Measurements from ENCODE around the gene CREB3.

DNA sequence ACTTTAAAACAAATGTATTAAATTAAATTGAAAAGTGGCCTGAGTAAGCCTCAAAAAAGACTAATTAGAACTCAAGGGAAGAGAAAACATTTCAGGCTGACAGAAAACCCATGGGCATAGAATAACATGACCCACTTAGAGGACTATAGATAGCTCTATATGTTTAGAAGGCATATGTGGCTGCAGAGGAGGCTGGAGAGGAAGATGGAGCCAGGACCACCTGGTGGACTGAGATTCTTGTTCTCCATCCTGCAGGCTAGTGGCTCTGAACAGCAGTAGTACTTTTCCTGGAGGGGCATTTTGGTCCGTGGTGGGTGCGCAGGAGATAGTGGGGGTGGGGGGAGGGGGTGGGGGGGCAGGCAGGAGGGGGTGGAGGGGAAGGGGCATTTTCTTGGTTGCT lies 48.6 kb downstream of the CREB3 start:
- TF ChIP-seq, protein P1, sequence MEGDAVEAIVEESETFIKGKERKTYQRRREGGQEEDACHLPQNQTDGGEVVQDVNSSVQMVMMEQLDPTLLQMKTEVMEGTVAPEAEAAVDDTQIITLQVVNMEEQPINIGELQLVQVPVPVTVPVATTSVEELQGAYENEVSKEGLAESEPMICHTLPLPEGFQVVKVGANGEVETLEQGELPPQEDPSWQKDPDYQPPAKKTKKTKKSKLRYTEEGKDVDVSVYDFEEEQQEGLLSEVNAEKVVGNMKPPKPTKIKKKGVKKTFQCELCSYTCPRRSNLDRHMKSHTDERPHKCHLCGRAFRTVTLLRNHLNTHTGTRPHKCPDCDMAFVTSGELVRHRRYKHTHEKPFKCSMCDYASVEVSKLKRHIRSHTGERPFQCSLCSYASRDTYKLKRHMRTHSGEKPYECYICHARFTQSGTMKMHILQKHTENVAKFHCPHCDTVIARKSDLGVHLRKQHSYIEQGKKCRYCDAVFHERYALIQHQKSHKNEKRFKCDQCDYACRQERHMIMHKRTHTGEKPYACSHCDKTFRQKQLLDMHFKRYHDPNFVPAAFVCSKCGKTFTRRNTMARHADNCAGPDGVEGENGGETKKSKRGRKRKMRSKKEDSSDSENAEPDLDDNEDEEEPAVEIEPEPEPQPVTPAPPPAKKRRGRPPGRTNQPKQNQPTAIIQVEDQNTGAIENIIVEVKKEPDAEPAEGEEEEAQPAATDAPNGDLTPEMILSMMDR (conservative IDR thresholded peaks at IDR 0.05; ENCODE audit: low read depth, low read length) = no peak
- TF ChIP-seq BHLHE40 (IDR thresholded peaks at IDR 0.05; ENCODE audit: low read depth, low read length) (no peak), MXI1 (IDR thresholded peaks at IDR 0.05; ENCODE audit: borderline replicate concordance, low read depth, low read length) (no peak), RCOR1 (IDR thresholded peaks at IDR 0.05; ENCODE audit: insufficient replicate concordance, low read length) (no peak), SMC3 (IDR thresholded peaks at IDR 0.05; ENCODE audit: low read depth, low read length) (no peak)

Data from IMR-90 (cell line).